CD4-positive, alpha-beta T cell (primary cell): ENCODE data around the gene S100A5. TPM values are rescaled to one million over a fixed set of nuclear protein-coding genes. Genes with fewer than 3 reads are reported as not detected.
A peak's percentile ranks its signal among the peaks of the same experiment; 100 is the strongest.
"Not testable (repeated sequence)": the region's sequence is repeated elsewhere in the genome, so short reads cannot be mapped to it uniquely, and the experiment has no call there.

Experiments used
- ATAC-seq: fragments of 200-7000 bp; cut with Tn5 transposase; one replicate; pipeline ENCODE4 v1.10.0; 2022; ENCODE audit warnings: mild to moderate bottlenecking; ENCODE audit not compliant: poor library complexity
- CTCF ChIA-PET: fragments of 350-600 bp; sonication (Branson Sonifier 250); formaldehyde crosslinking; loops from one replicate; lab custom pipeline; 2021; ENCODE audit warnings: antibody characterized with exemption, inconsistent platforms; lab: Charles Lee
- POLR2A ChIA-PET: fragments of 350-600 bp; sonication (Branson Sonifier 250); formaldehyde crosslinking; loops from one replicate; lab custom pipeline; 2021; ENCODE audit warnings: antibody characterized with exemption, inconsistent platforms; lab: Charles Lee
- DNase-seq, 14 experiments: peaks; one replicate each; pipeline ENCODE4 v3.0.0-alpha.2; 2013 to 2020; ENCODE audit warnings: mixed read lengths in 2 of 14
- H3K27ac ChIP-seq, 2 donors: one replicate each; pipeline versions ENCODE4 v1.5.1 to v1.7.0; 2013; ENCODE audit warnings: low read length in 2 of 2, low read depth in 1 of 2, mild to moderate bottlenecking in 1 of 2
- H3K27me3 ChIP-seq, 2 experiments: 1 replicate in 1 of 2; 2 replicates in 1 of 2; pipeline versions ENCODE4 v1.6.1 to v1.7.0; 2013; ENCODE audit warnings: low read length in 2 of 2, control low read depth in 1 of 2, mild to moderate bottlenecking in 1 of 2, moderate library complexity in 1 of 2; ENCODE audit not compliant: insufficient read depth in 2 of 2, control insufficient read depth in 1 of 2
- H3K36me3 ChIP-seq: one replicate; pipeline ENCODE4 v1.6.1; 2013; ENCODE audit warnings: low read length, control low read depth; ENCODE audit not compliant: insufficient read depth
- H3K4me1 ChIP-seq: one replicate; pipeline ENCODE4 v1.6.1; 2013; ENCODE audit warnings: low read length, control low read depth; ENCODE audit not compliant: insufficient read depth
- H3K4me3 ChIP-seq: one replicate; pipeline ENCODE4 v1.5.1; 2013; ENCODE audit warnings: mild to moderate bottlenecking, low read length, moderate library complexity
- H3K9me3 ChIP-seq, 2 experiments: 1 replicate in 1 of 2; 2 replicates in 1 of 2; pipeline versions ENCODE4 v1.6.1 to v1.7.0; 2013; ENCODE audit warnings: low read length in 2 of 2, mild to moderate bottlenecking in 2 of 2, control low read depth in 1 of 2, moderate library complexity in 1 of 2; ENCODE audit not compliant: control insufficient read depth in 1 of 2, insufficient read depth in 1 of 2
- H3K27ac Mint-ChIP-seq: one replicate; pipeline ENCODE4 v1.8.0; 2020; ENCODE audit warnings: mixed read lengths
- H3K27me3 Mint-ChIP-seq: one replicate; pipeline ENCODE4 v1.8.0; 2021; ENCODE audit warnings: mixed read lengths
- H3K36me3 Mint-ChIP-seq: one replicate; pipeline ENCODE4 v1.8.0; 2021; ENCODE audit warnings: low read depth, mixed read lengths
- H3K4me1 Mint-ChIP-seq: one replicate; pipeline ENCODE4 v1.8.0; 2021; ENCODE audit warnings: low read depth, mixed read lengths
- H3K4me3 Mint-ChIP-seq: one replicate; pipeline ENCODE4 v1.8.0; 2020; ENCODE audit warnings: mild to moderate bottlenecking, mixed read lengths
- H3K9me3 Mint-ChIP-seq: one replicate; pipeline ENCODE4 v1.8.0; 2020; ENCODE audit warnings: mixed read lengths
- intact Hi-C, 2 experiments: fragments of 100-400 bp; cut with DNase I in 1 of 2; cut with micrococcal nuclease in 1 of 2; formaldehyde crosslinking; loops; one replicate each; pipeline versions ENCODE4 v1.15.1 to v1.9.0; 2023 to 2025; cut with DNase I, micrococcal nuclease
- total RNA-seq, 174 experiments: library from RNA in 2 of 174; stranded (reverse) in 2 of 174; gene quantifications; one replicate each; pipeline ENCODE4 v1.2.3 and lab custom pipeline; 2021 to 2026
- TF ChIP-seq, protein P1 (sequence below): fragments of 200-600 bp; IDR thresholded peaks from one replicate; pipeline ENCODE4 v1.8.0; 2022; ENCODE audit warnings: antibody characterized with exemption, mild to moderate bottlenecking

S100A5 gene
- total RNA-seq, 2 experiments from 2014 or later: 0.80 to 1.3 TPM

DNA sequence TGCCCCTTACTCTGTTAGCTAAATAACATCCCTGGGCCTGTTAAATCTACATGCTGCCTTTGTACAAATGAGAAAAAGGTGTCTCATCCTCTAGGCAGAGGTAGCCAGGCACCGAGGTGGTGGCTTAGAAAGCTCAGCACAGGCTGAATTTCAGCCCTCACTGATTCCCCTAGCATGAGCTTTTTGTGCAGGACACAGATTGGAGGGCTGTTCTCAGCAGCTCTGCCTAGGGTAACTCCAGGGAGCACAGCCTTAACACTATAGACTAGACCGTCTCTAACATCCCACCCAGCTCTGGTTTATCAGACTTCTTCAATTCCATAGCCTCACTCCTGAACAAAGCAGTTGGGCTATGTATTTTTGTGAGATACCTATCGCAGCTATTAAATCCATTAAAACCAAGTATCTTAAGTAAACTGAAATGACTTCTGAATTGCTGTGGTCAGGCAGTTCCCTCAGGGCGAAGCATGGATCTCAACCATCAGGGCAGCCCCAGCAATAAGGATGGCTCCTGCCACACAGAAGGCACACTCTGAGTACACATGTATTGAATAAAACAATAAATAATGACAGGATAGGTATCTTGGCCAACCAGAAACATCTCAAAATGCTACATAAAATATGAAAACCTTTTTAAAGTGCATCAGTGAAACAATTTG lies 19.8 kb downstream of the S100A5 start:
- TF ChIP-seq, protein P1, sequence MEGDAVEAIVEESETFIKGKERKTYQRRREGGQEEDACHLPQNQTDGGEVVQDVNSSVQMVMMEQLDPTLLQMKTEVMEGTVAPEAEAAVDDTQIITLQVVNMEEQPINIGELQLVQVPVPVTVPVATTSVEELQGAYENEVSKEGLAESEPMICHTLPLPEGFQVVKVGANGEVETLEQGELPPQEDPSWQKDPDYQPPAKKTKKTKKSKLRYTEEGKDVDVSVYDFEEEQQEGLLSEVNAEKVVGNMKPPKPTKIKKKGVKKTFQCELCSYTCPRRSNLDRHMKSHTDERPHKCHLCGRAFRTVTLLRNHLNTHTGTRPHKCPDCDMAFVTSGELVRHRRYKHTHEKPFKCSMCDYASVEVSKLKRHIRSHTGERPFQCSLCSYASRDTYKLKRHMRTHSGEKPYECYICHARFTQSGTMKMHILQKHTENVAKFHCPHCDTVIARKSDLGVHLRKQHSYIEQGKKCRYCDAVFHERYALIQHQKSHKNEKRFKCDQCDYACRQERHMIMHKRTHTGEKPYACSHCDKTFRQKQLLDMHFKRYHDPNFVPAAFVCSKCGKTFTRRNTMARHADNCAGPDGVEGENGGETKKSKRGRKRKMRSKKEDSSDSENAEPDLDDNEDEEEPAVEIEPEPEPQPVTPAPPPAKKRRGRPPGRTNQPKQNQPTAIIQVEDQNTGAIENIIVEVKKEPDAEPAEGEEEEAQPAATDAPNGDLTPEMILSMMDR: no peak
- no peaks in the 10 kb centered on the region for H3K27me3 ChIP-seq
- no peak for ATAC-seq
- H3K4me3 ChIP-seq: no peak overlapping the region
- Mint-ChIP-seq H3K27me3 (no peaks in the 10 kb centered on the region), H3K4me3 (no peak overlapping the region), H3K4me1 (no peaks in the 10 kb centered on the region), H3K27ac (no peak overlapping the region), H3K36me3 (no peaks in the 10 kb centered on the region), H3K9me3 (no peaks in the 10 kb centered on the region)
- H3K27ac ChIP-seq: no peak overlapping the region
- ChIA-PET CTCF (interaction anchor here (1.1 kb wide), 1 partner anchor 11 kb away, joined by 4 read pairs; no protein-coding TSS in a partner anchor), POLR2A (interaction anchor here (1.8 kb wide), 1 partner anchor 14 kb away, joined by 4 read pairs; no protein-coding TSS in a partner anchor)
- H3K9me3 ChIP-seq: no peaks in the 10 kb centered on the region
- no peak for DNase-seq
- no peaks in the 10 kb centered on the region for H3K36me3 ChIP-seq
- H3K4me1 ChIP-seq: peaks cover 4% of the 10 kb centered on the region
- intact Hi-C loops: no loop called here

GRCh38 chr1:153520137-153520691 lies 20.5 kb downstream of the S100A5 start:
- H3K27me3 Mint-ChIP-seq, H3K4me3 Mint-ChIP-seq, H3K9me3 ChIP-seq, H3K9me3 Mint-ChIP-seq, H3K36me3 ChIP-seq, ATAC-seq, intact Hi-C loops, POLR2A ChIA-PET, H3K27ac Mint-ChIP-seq, H3K36me3 Mint-ChIP-seq, H3K4me1 Mint-ChIP-seq, H3K4me3 ChIP-seq, H3K27ac ChIP-seq, H3K27me3 ChIP-seq: not testable (repeated sequence)
- CTCF ChIA-PET: interaction anchor here (1.1 kb wide), 1 partner anchor 12 kb away, joined by 4 read pairs; no protein-coding TSS in a partner anchor
- peak in 1 of 14 experiments; percentile 1 for DNase-seq
- peaks cover 12% of the 10 kb centered on the region for H3K4me1 ChIP-seq

DNA sequence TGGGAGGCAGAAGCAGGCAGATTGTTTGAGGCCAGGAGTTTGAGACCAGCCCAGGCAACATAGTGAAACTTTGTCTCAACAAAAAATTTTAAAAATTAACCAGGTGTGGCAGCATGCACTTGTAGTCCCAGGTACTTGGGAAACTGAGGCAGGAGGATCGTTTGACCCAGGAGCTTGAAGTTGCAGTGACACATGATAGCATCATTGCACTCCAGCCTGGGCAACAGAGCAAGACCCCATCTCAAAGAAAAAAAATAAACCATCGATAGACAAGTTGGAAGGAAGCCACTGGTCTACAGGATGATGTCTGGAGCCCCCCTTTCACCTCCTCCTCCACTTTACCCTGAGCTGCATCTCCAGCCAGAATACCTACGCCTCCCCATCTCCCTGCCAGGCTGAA lies 21.5 kb downstream of the S100A5 start:
- CTCF ChIA-PET: no interaction called here
- peaks cover 14% of the 10 kb centered on the region for H3K4me1 ChIP-seq
- no peak overlapping the region for H3K27ac Mint-ChIP-seq

More for the DNA sequence above, 21.5 kb downstream of the S100A5 start:
- Mint-ChIP-seq H3K4me3 (no peak overlapping the region), H3K36me3 (no peaks in the 10 kb centered on the region), H3K9me3 (no peaks in the 10 kb centered on the region), H3K4me1 (no peaks in the 10 kb centered on the region), H3K27me3 (no peaks in the 10 kb centered on the region)
- TF ChIP-seq, protein P1: no peak
- Histone ChIP-seq H3K9me3 (no peaks in the 10 kb centered on the region), H3K27ac (no peak overlapping the region), H3K36me3 (no peaks in the 10 kb centered on the region), H3K4me3 (no peak overlapping the region), H3K27me3 (no peaks in the 10 kb centered on the region)
- intact Hi-C loops: no loop called here
- POLR2A ChIA-PET: no interaction called here
- DNase-seq: no peak
- no peak for ATAC-seq
